ENCODE data around the gene SYNE2. TPM values are rescaled to one million over a fixed set of nuclear protein-coding genes. Genes with fewer than 3 reads are reported as not detected.
"Not testable (repeated sequence)": the region's sequence is repeated elsewhere in the genome, so short reads cannot be mapped to it uniquely, and the experiment has no call there.

SYNE2 gene
- total and polyA plus RNA-seq, 9 donors = 65.1 to 262 (median 180) TPM

GRCh38 chr14:64025479-64025878, 172.7 kb downstream of the SYNE2 start:
- DNase-seq = no peak
- Histone ChIP-seq H3K4me1 (ENCODE audit: insufficient read depth) (no peaks in the 10 kb centered on the region), H3K36me3 (no peaks in the 10 kb centered on the region), H3K9me3 (no peaks in the 10 kb centered on the region), H3K27ac (no peak overlapping the region), H3K4me3 (no peak overlapping the region), H3K27me3 (no peaks in the 10 kb centered on the region)
- WGBS, 3 donors = 86 to 91% (median 88%) methylated on average over 3 of the region's 3 CpGs
- TF ChIP-seq EP300 (IDR thresholded peaks at IDR 0.05) = no peak
- TF ChIP-seq CTCF (IDR thresholded peaks at IDR 0.05) = no peak
- TF ChIP-seq POLR2A (IDR thresholded peaks at IDR 0.05) = no peak
- intact Hi-C loops (cut with DNase I) = no loop called here

- TF ChIP-seq CTCF (IDR thresholded peaks at IDR 0.05) (no peak), EP300 (IDR thresholded peaks at IDR 0.05) (no peak), POLR2A (IDR thresholded peaks at IDR 0.05) (no peak)
- DNase-seq = no peak
- no peaks in the 10 kb centered on the region for H3K36me3 ChIP-seq
- no peak overlapping the region for H3K27ac ChIP-seq
- no peak overlapping the region for H3K4me3 ChIP-seq
- H3K4me1 ChIP-seq (ENCODE audit: insufficient read depth) = no peaks in the 10 kb centered on the region
- 79 to 95% (median 89%) methylated on average over 2 of the region's 2 CpGs for WGBS, 3 donors
- H3K9me3 ChIP-seq = no peaks in the 10 kb centered on the region
- intact Hi-C loops (cut with DNase I) = no loop called here
- H3K27me3 ChIP-seq = no peaks in the 10 kb centered on the region
These were observed 173.8 kb downstream of the SYNE2 start for GRCh38 chr14:64026600-64026999.

GRCh38 chr14:64035143-64035542, 182.3 kb downstream of the SYNE2 start:
- Histone ChIP-seq H3K27ac (no peak overlapping the region), H3K36me3 (no peaks in the 10 kb centered on the region), H3K4me3 (no peak overlapping the region), H3K4me1 (ENCODE audit: insufficient read depth) (no peaks in the 10 kb centered on the region), H3K27me3 (no peaks in the 10 kb centered on the region), H3K9me3 (no peaks in the 10 kb centered on the region)
- DNase-seq = no peak
- TF ChIP-seq POLR2A (IDR thresholded peaks at IDR 0.05) (no peak), CTCF (IDR thresholded peaks at IDR 0.05) (no peak)
- WGBS, 3 donors = 18 to 42% (median 18%) methylated on average over 1 of the region's 1 CpG
- intact Hi-C loops (cut with DNase I) = no loop called here

- WGBS, 3 donors = 97% methylated on average over 43 to 58 of the region's 66 CpGs
- H3K27me3 ChIP-seq; H3K36me3 ChIP-seq; intact Hi-C loops (cut with DNase I); H3K9me3 ChIP-seq; H3K27ac ChIP-seq; H3K4me3 ChIP-seq; H3K4me1 ChIP-seq (ENCODE audit: insufficient read depth); DNase-seq: not testable (repeated sequence)
These were observed 185.3 kb downstream of the SYNE2 start for GRCh38 chr14:64037869-64038745.

DNA sequence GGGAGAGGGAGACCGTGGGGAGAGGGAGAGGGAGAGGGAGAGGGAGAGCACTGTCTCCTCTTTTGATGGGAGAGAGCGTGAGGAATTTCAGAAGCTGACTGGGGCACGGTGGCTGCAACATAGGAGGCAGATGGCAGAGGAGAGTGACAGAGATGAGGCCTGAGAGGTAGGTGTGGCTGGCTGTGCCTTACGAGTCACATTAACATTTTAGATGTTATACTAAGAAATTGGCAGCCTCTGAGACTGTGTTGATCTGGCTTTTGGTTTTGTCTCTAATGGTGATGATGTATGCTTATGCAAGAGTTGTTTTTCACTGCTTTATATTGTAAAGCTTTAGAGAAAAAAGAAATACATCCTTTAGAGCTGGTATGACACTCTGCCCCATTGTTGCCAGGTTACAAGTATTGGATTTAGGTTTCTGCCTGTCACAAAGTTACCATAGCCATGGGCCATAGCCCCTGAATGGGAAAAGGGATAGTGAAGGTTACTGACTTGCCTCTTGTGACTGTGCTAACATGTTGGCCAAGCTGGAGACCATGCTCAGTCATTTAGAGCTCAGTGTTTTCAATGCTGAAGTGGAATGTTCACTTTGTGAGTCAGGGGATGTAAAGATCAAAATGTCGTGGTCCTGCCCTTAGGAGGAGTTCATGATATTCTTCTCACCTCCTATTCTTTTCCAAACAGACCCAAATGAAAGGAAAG, 186.2 kb downstream of the SYNE2 start:
- H3K27ac ChIP-seq = no peak overlapping the region
- intact Hi-C loops (cut with DNase I) = no loop called here
- TF ChIP-seq POLR2A (IDR thresholded peaks at IDR 0.05) = no peak
- no peak for TF ChIP-seq CTCF (IDR thresholded peaks at IDR 0.05)
- no peaks in the 10 kb centered on the region for H3K9me3 ChIP-seq
- H3K27me3 ChIP-seq = no peaks in the 10 kb centered on the region
- WGBS, 3 donors = 94 to 96% (median 95%) methylated on average over 4 to 5 of the region's 5 CpGs
- no peaks in the 10 kb centered on the region for H3K4me1 ChIP-seq (ENCODE audit: insufficient read depth)
- H3K4me3 ChIP-seq = no peak overlapping the region
- no peaks in the 10 kb centered on the region for H3K36me3 ChIP-seq
- DNase-seq = no peak
